Uterus (tissue), 4 donors: ENCODE results near the gene AGPAT3. TPM values are rescaled to one million over a fixed set of nuclear protein-coding genes. Genes with fewer than 3 reads are reported as not detected.
"Not testable (repeated sequence)": the region's sequence is repeated elsewhere in the genome, so short reads cannot be mapped to it uniquely, and the experiment has no call there.

Experiments used
- DNase-seq, 2 donors: peaks; one replicate each; pipeline ENCODE4 v3.0.0-alpha.2; 2019 to 2020
- H3K27ac ChIP-seq, 2 donors: fragments of 200-600 bp; sonication (generic); 1 replicate in 1 of 2; 2 replicates in 1 of 2; pipeline ENCODE4 v1.5.1; 2016 to 2018
- H3K27me3 ChIP-seq, 2 donors: fragments of 200-600 bp; sonication (generic); one replicate each; pipeline ENCODE4 v1.5.1; 2018 to 2019; ENCODE audit warnings: control low read depth in 1 of 2
- H3K36me3 ChIP-seq, 2 donors: fragments of 200-600 bp; sonication (generic); one replicate each; pipeline ENCODE4 v1.5.1; 2019; ENCODE audit warnings: control low read depth in 1 of 2
- H3K4me1 ChIP-seq, 2 donors: fragments of 200-600 bp; sonication (generic); one replicate each; pipeline ENCODE4 v1.5.1; 2018 to 2019; ENCODE audit warnings: control low read depth in 1 of 2
- H3K4me3 ChIP-seq, 2 donors: fragments of 200-600 bp; sonication (generic); 1 replicate in 1 of 2; 2 replicates in 1 of 2; pipeline ENCODE4 v1.5.1; 2018 to 2019; ENCODE audit warnings: mild to moderate bottlenecking in 1 of 2
- H3K9me3 ChIP-seq, 2 donors: fragments of 200-600 bp; sonication (generic); one replicate each; pipeline ENCODE4 v1.5.1; 2019; ENCODE audit warnings: control low read depth in 1 of 2
- CTCF ChIP-seq, 4 experiments: fragments of 200-600 bp in 2 of 4; fragments of 450-650 bp in 2 of 4; sonication (generic) in 2 of 4; IDR thresholded peaks; one replicate each; pipeline ENCODE4 v1.5.1; 2016 to 2019; ENCODE audit warnings: antibody characterized with exemption in 4 of 4, mild to moderate bottlenecking in 2 of 4, moderate library complexity in 1 of 4
- POLR2A ChIP-seq, 2 donors: fragments of 450-650 bp; IDR thresholded peaks; one replicate each; pipeline ENCODE4 v1.6.1; 2016; ENCODE audit warnings: antibody characterized with exemption in 2 of 2, mild to moderate bottlenecking in 1 of 2, moderate library complexity in 1 of 2
- intact Hi-C: fragments of 100-400 bp; cut with DNase I; formaldehyde crosslinking; loops from one replicate; pipeline ENCODE4 v1.15.1; 2023; ENCODE audit warnings: low total_unique reads
- total RNA-seq, 4 donors: library from RNA; depleted of rRNA in 3 of 4; stranded (reverse); fragments of >200 nt in 3 of 4; gene quantifications; one replicate each; pipeline versions ENCODE4 v1.1.0 to v1.2.4, GENCODE V29; 2014 to 2023
- donor health status: DM: yes; HTN: yes; CAD: no.

The AGPAT3 gene
- total RNA-seq, 4 donors from 2014 or later: 6.8 to 43.4 (median 28.4) TPM

- Histone ChIP-seq H3K36me3 (no peaks in the 10 kb centered on the region), H3K27ac (no peak overlapping the region), H3K4me1 (no peaks in the 10 kb centered on the region), H3K9me3 (no peaks in the 10 kb centered on the region), H3K4me3 (no peak overlapping the region), H3K27me3 (no peaks in the 10 kb centered on the region)
- no peak for TF ChIP-seq POLR2A (IDR thresholded peaks at IDR 0.05)
- TF ChIP-seq CTCF (IDR thresholded peaks at IDR 0.05): no peak
- no peak for DNase-seq
- intact Hi-C loops: no loop called here
Measured at GRCh38 chr21:43835050-43835449, 30.0 kb upstream of the AGPAT3 start.

- no peak overlapping the region for H3K4me3 ChIP-seq
- no peaks in the 10 kb centered on the region for H3K4me1 ChIP-seq
- intact Hi-C loops: no loop called here
- no peaks in the 10 kb centered on the region for H3K9me3 ChIP-seq
- no peak for TF ChIP-seq POLR2A (IDR thresholded peaks at IDR 0.05)
- no peak for TF ChIP-seq CTCF (IDR thresholded peaks at IDR 0.05)
- H3K36me3 ChIP-seq: no peaks in the 10 kb centered on the region
- H3K27me3 ChIP-seq: no peaks in the 10 kb centered on the region
- DNase-seq: no peak
- H3K27ac ChIP-seq: no peak overlapping the region
Measured at GRCh38 chr21:43835861-43836260, 29.2 kb upstream of the AGPAT3 start.

GRCh38 chr21:43836616-43837015 lies 28.4 kb upstream of the AGPAT3 start:
- Histone ChIP-seq H3K9me3 (no peaks in the 10 kb centered on the region), H3K36me3 (no peaks in the 10 kb centered on the region), H3K27me3 (no peaks in the 10 kb centered on the region), H3K4me1 (no peaks in the 10 kb centered on the region), H3K4me3 (no peak overlapping the region), H3K27ac (no peak overlapping the region)
- no peak for DNase-seq
- intact Hi-C loops: no loop called here
- TF ChIP-seq CTCF (IDR thresholded peaks at IDR 0.05): no peak
- TF ChIP-seq POLR2A (IDR thresholded peaks at IDR 0.05): no peak

GRCh38 chr21:43840259-43840658 lies 24.8 kb upstream of the AGPAT3 start:
- no peak for TF ChIP-seq POLR2A (IDR thresholded peaks at IDR 0.05)
- DNase-seq: no peak
- Histone ChIP-seq H3K4me1 (no peaks in the 10 kb centered on the region), H3K9me3 (no peaks in the 10 kb centered on the region), H3K4me3 (no peak overlapping the region), H3K27me3 (no peaks in the 10 kb centered on the region), H3K27ac (no peak overlapping the region), H3K36me3 (no peaks in the 10 kb centered on the region)
- intact Hi-C loops: no loop called here

- no peak overlapping the region for H3K4me3 ChIP-seq
- no peaks in the 10 kb centered on the region for H3K4me1 ChIP-seq
- no peaks in the 10 kb centered on the region for H3K36me3 ChIP-seq
- TF ChIP-seq POLR2A (IDR thresholded peaks at IDR 0.05) (no peak), CTCF (IDR thresholded peaks at IDR 0.05) (no peak)
- H3K27ac ChIP-seq: no peak overlapping the region
- H3K9me3 ChIP-seq: no peaks in the 10 kb centered on the region
- no peak for DNase-seq
- intact Hi-C loops: no loop called here
- H3K27me3 ChIP-seq: no peaks in the 10 kb centered on the region
Measured at GRCh38 chr21:43842742-43843141, 22.3 kb upstream of the AGPAT3 start.

- H3K4me1 ChIP-seq, H3K27ac ChIP-seq, H3K27me3 ChIP-seq, DNase-seq, H3K9me3 ChIP-seq, intact Hi-C loops, H3K36me3 ChIP-seq, H3K4me3 ChIP-seq: not testable (repeated sequence)
Measured at GRCh38 chr21:43844906-43845305, 20.1 kb upstream of the AGPAT3 start.
